ENCODE measurements around the gene ATP2A1. TPM values are rescaled to one million over a fixed set of nuclear protein-coding genes. Genes with fewer than 3 reads are reported as not detected.

The ATP2A1 gene
- polyA plus RNA-seq, 1 donor (not counting 4 experiments of a cell fraction or from before 2014, with no cell fraction given), result 0.12 TPM

DNA sequence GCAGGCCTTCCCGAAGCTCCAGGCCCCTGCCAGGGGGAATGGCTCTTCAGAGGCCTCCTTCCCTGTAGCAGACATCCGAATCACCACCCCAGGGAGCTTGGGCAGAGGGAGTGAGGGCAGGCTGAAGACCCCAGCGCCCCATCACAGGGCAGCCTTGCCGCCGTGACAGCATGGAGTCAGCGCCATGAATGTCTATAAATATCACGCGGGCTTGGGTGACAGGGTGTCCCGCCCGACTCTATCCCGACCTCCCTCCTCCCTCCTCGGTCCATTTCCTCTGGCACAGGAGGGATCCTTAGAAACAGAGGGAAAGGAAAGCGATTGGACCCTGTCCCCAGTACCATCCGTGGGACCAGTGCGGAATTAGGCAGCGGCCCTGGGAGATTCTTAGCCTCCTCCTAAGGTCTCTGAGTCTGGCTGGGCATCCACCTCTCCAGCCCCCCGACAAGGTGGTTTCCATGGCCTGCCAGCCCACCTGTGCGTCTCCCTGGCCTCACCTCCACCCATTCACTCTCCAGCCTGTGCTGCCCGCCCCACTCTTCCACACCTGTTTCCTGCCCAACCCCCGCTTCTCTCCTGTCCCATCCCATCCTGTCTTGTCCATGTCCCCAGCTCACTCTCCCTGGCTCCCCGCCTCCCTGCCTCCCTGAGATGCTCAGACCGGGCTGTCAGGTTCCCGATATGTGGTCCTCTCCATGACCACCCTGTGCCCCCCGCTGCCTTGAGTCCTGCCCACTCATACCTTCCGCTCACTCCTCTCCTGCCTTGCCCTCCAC lies 5.1 kb downstream of the ATP2A1 start:
- TF ChIP-seq, protein P1, sequence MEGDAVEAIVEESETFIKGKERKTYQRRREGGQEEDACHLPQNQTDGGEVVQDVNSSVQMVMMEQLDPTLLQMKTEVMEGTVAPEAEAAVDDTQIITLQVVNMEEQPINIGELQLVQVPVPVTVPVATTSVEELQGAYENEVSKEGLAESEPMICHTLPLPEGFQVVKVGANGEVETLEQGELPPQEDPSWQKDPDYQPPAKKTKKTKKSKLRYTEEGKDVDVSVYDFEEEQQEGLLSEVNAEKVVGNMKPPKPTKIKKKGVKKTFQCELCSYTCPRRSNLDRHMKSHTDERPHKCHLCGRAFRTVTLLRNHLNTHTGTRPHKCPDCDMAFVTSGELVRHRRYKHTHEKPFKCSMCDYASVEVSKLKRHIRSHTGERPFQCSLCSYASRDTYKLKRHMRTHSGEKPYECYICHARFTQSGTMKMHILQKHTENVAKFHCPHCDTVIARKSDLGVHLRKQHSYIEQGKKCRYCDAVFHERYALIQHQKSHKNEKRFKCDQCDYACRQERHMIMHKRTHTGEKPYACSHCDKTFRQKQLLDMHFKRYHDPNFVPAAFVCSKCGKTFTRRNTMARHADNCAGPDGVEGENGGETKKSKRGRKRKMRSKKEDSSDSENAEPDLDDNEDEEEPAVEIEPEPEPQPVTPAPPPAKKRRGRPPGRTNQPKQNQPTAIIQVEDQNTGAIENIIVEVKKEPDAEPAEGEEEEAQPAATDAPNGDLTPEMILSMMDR (optimal IDR thresholded peaks at IDR 0.05 in 1 of 3, IDR thresholded peaks at IDR 0.05 in 1 of 3, conservative IDR thresholded peaks at IDR 0.05 in 1 of 3; ENCODE audit: extremely low read depth in 1 of 3, insufficient read depth in 2 of 3, low read length in 3 of 3), result no peak
- no peak for TF ChIP-seq EZH2 (IDR thresholded peaks at IDR 0.05; ENCODE audit: low read length)
- no peak overlapping the region for H3K27ac ChIP-seq (ENCODE audit: control insufficient read depth, insufficient read depth, low read length)
- H3K9me3 ChIP-seq (ENCODE audit: control insufficient read depth, low read depth, low read length), result no peaks in the 10 kb centered on the region
- H2AFZ ChIP-seq (ENCODE audit: control insufficient read depth, low read length), result no peak overlapping the region
- peaks cover 14% of the 10 kb centered on the region for H3K4me1 ChIP-seq (ENCODE audit: control insufficient read depth, extremely low read depth, insufficient read depth, low read length)
- H3K36me3 ChIP-seq (ENCODE audit: control insufficient read depth in 2 of 2, extremely low read depth in 1 of 2, insufficient read depth in 2 of 2, low read length in 2 of 2), result no peaks in the 10 kb centered on the region
- no peaks in the 10 kb centered on the region for H3K9me1 ChIP-seq (ENCODE audit: control insufficient read depth, extremely low read depth, insufficient read depth, low read length)
- no peaks in the 10 kb centered on the region for H4K20me1 ChIP-seq (ENCODE audit: control insufficient read depth, extremely low read depth, insufficient read depth, low read length)
- H3K9ac ChIP-seq (ENCODE audit: control insufficient read depth, extremely low read depth, insufficient read depth, low read length), result no peak overlapping the region
- no peak for DNase-seq (ENCODE audit: low read depth, low spot score)
- peaks cover 25% of the 10 kb centered on the region for H3K27me3 ChIP-seq (ENCODE audit: control insufficient read depth, extremely low read depth, insufficient read depth, low read length)
- no peak overlapping the region for H3K4me2 ChIP-seq (ENCODE audit: control insufficient read depth, extremely low read depth, insufficient read depth, low read depth, low read length)
- no peak overlapping the region for H3K4me3 ChIP-seq (ENCODE audit: control insufficient read depth in 2 of 3, extremely low read depth in 1 of 3, insufficient read depth in 2 of 3, low read depth in 1 of 3, low read length in 3 of 3)
- FAIRE-seq, result no peak
- H3K79me2 ChIP-seq (ENCODE audit: control insufficient read depth, insufficient read depth, low read length), result no peaks in the 10 kb centered on the region
- dilution Hi-C loops (cut with MboI; ENCODE audit: extremely low pct_ligation_motif_present, low sequenced_read_pairs), result no loop called here

DNA sequence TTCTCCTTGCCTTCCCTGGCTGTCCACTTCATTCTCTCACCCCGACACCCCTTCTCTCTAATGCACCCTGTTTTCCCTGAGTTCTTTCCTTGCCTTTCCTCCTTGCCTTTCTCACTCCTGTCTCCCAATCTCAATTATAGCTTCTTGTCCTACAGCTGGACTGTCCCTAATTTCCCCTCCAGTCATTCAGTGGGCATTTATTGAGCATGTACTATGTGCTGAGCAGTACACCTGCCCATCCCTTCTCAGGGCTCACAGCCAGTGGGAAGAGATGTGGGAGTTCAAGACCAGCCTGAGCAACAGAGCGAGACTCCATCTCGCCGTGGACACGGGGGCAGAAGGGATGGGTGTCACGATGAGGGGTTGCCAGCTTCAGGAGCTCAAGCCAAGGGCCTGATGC lies 5.8 kb downstream of the ATP2A1 start:
- H2AFZ ChIP-seq (ENCODE audit: control insufficient read depth, low read length), result no peak overlapping the region
- H3K9me1 ChIP-seq (ENCODE audit: control insufficient read depth, extremely low read depth, insufficient read depth, low read length), result no peaks in the 10 kb centered on the region
- dilution Hi-C loops (cut with MboI; ENCODE audit: extremely low pct_ligation_motif_present, low sequenced_read_pairs), result no loop called here
- no peak overlapping the region for H3K4me2 ChIP-seq (ENCODE audit: control insufficient read depth, extremely low read depth, insufficient read depth, low read depth, low read length)
- no peak overlapping the region for H3K9ac ChIP-seq (ENCODE audit: control insufficient read depth, extremely low read depth, insufficient read depth, low read length)
- no peak overlapping the region for H3K27ac ChIP-seq (ENCODE audit: control insufficient read depth, insufficient read depth, low read length)
- peaks cover 12% of the 10 kb centered on the region for H3K4me1 ChIP-seq (ENCODE audit: control insufficient read depth, extremely low read depth, insufficient read depth, low read length)
- H4K20me1 ChIP-seq (ENCODE audit: control insufficient read depth, extremely low read depth, insufficient read depth, low read length), result no peaks in the 10 kb centered on the region
- no peaks in the 10 kb centered on the region for H3K9me3 ChIP-seq (ENCODE audit: control insufficient read depth, low read depth, low read length)
- DNase-seq (ENCODE audit: low read depth, low spot score) (no peak), FAIRE-seq (no peak)
- no peak for TF ChIP-seq EZH2 (IDR thresholded peaks at IDR 0.05; ENCODE audit: low read length)
- TF ChIP-seq, protein P1 (optimal IDR thresholded peaks at IDR 0.05 in 1 of 3, IDR thresholded peaks at IDR 0.05 in 1 of 3, conservative IDR thresholded peaks at IDR 0.05 in 1 of 3; ENCODE audit: extremely low read depth in 1 of 3, insufficient read depth in 2 of 3, low read length in 3 of 3), result no peak
- no peaks in the 10 kb centered on the region for H3K79me2 ChIP-seq (ENCODE audit: control insufficient read depth, insufficient read depth, low read length)
- H3K36me3 ChIP-seq (ENCODE audit: control insufficient read depth in 2 of 2, extremely low read depth in 1 of 2, insufficient read depth in 2 of 2, low read length in 2 of 2), result no peaks in the 10 kb centered on the region
- H3K27me3 ChIP-seq (ENCODE audit: control insufficient read depth, extremely low read depth, insufficient read depth, low read length), result peaks cover 25% of the 10 kb centered on the region
- H3K4me3 ChIP-seq (ENCODE audit: control insufficient read depth in 2 of 3, extremely low read depth in 1 of 3, insufficient read depth in 2 of 3, low read depth in 1 of 3, low read length in 3 of 3), result no peak overlapping the region
